Mesenchymal stem cell (in vitro differentiated cells and primary cell): ENCODE measurements around the gene ANXA3.

ENCODE experiments used
- DNase-seq: peaks from one replicate; pipeline ENCODE4 v3.0.0-alpha.2; 2013
- H2AFZ ChIP-seq: one replicate; pipeline ENCODE4 v1.6.1; 2013; ENCODE audit warnings: low read depth, mild to moderate bottlenecking, control low read depth, inconsistent platforms, low read length, moderate library complexity
- H2AK5ac ChIP-seq: 2 replicates; pipeline ENCODE4 v1.6.1; 2013; ENCODE audit warnings: low read length, moderate library complexity, mild to moderate bottlenecking, inconsistent platforms; ENCODE audit not compliant: severe bottlenecking
- H2BK120ac ChIP-seq: one replicate; pipeline ENCODE4 v1.6.1; 2013; ENCODE audit warnings: low read depth, mild to moderate bottlenecking, inconsistent platforms, low read length, moderate library complexity
- H2BK12ac ChIP-seq, 2 experiments: one replicate each; pipeline ENCODE4 v1.6.1; 2013; ENCODE audit warnings: inconsistent platforms in 2 of 2, low read length in 2 of 2, mild to moderate bottlenecking in 2 of 2, moderate library complexity in 2 of 2, control low read depth in 1 of 2
- H2BK15ac ChIP-seq: one replicate; pipeline ENCODE4 v1.6.1; 2013; ENCODE audit warnings: mild to moderate bottlenecking, low read depth, inconsistent platforms; ENCODE audit not compliant: poor library complexity, severe bottlenecking
- H2BK5ac ChIP-seq: 2 replicates; pipeline ENCODE4 v1.6.1; 2013; ENCODE audit warnings: low read depth, mild to moderate bottlenecking, low read length, control low read depth, inconsistent platforms; ENCODE audit not compliant: poor library complexity, severe bottlenecking
- H3K14ac ChIP-seq, 2 experiments: one replicate each; pipeline ENCODE4 v1.6.1; 2013; ENCODE audit warnings: inconsistent platforms in 2 of 2, low read length in 2 of 2, control low read depth in 1 of 2, mild to moderate bottlenecking in 1 of 2, moderate library complexity in 1 of 2
- H3K18ac ChIP-seq, 2 experiments: one replicate each; pipeline ENCODE4 v1.6.1; 2013; ENCODE audit warnings: inconsistent platforms in 2 of 2, low read length in 2 of 2, control low read depth in 1 of 2, low read depth in 1 of 2, mild to moderate bottlenecking in 1 of 2
- H3K23ac ChIP-seq, 2 experiments: one replicate each; pipeline ENCODE4 v1.6.1; 2013; ENCODE audit warnings: inconsistent platforms in 2 of 2, low read length in 2 of 2, mild to moderate bottlenecking in 2 of 2, moderate library complexity in 2 of 2, control low read depth in 1 of 2
- H3K27ac ChIP-seq: 2 replicates; pipeline ENCODE4 v1.5.1; 2013; ENCODE audit warnings: mild to moderate bottlenecking, moderate library complexity, low read length, control low read depth, inconsistent platforms; ENCODE audit not compliant: poor library complexity, severe bottlenecking
- H3K27me3 ChIP-seq, 2 experiments: 2 replicates each; pipeline versions ENCODE4 v1.6.1 to v1.7.0; 2013; ENCODE audit warnings: low read length in 2 of 2, mild to moderate bottlenecking in 2 of 2, moderate library complexity in 2 of 2, control low read depth in 1 of 2, inconsistent platforms in 1 of 2; ENCODE audit not compliant: control insufficient read depth in 1 of 2, insufficient read depth in 1 of 2
- H3K36me3 ChIP-seq, 2 experiments: 2 replicates each; pipeline versions ENCODE4 v1.6.1 to v1.7.0; 2013; ENCODE audit warnings: low read length in 2 of 2, control low read depth in 1 of 2, inconsistent platforms in 1 of 2, low read depth in 1 of 2, mild to moderate bottlenecking in 1 of 2; ENCODE audit not compliant: insufficient read depth in 2 of 2, control insufficient read depth in 1 of 2
- H3K4ac ChIP-seq, 2 experiments: one replicate each; pipeline ENCODE4 v1.6.1; 2013; ENCODE audit warnings: inconsistent platforms in 2 of 2, low read length in 2 of 2, mild to moderate bottlenecking in 2 of 2, moderate library complexity in 2 of 2, control low read depth in 1 of 2, low read depth in 1 of 2
- H3K4me1 ChIP-seq: 2 replicates; pipeline ENCODE4 v1.6.1; 2013; ENCODE audit warnings: low read depth, low read length, control low read depth; ENCODE audit not compliant: control insufficient read depth, insufficient read depth
- H3K4me2 ChIP-seq: 2 replicates; pipeline ENCODE4 v1.6.1; 2013; ENCODE audit warnings: low read length, mild to moderate bottlenecking, inconsistent platforms; ENCODE audit not compliant: poor library complexity, severe bottlenecking
- H3K4me3 ChIP-seq, 2 experiments: 2 replicates each; pipeline versions ENCODE4 v1.5.1 to v1.7.0; 2013; ENCODE audit warnings: low read length in 2 of 2, mild to moderate bottlenecking in 2 of 2, control low read depth in 1 of 2, low read depth in 1 of 2; ENCODE audit not compliant: insufficient read depth in 1 of 2
- H3K79me1 ChIP-seq: replicated peaks from 2 replicates; pipeline ENCODE4 v1.6.1; 2013; ENCODE audit warnings: mild to moderate bottlenecking, control low read depth, low read length, inconsistent platforms; ENCODE audit not compliant: poor library complexity, severe bottlenecking
- H3K9ac ChIP-seq: 2 replicates; pipeline ENCODE4 v1.7.0; 2013; ENCODE audit warnings: mild to moderate bottlenecking, low read length, moderate library complexity
- H3K9me3 ChIP-seq: 2 replicates; pipeline ENCODE4 v1.7.0; 2013; ENCODE audit warnings: mild to moderate bottlenecking, low read length; ENCODE audit not compliant: control insufficient read depth
- H4K8ac ChIP-seq: one replicate; pipeline ENCODE4 v1.6.1; 2013; ENCODE audit warnings: inconsistent platforms, mild to moderate bottlenecking, low read length, moderate library complexity
- H4K91ac ChIP-seq: one replicate; pipeline ENCODE4 v1.6.1; 2013; ENCODE audit warnings: mild to moderate bottlenecking, low read length, inconsistent platforms
- WGBS: methylation state at CpG from one replicate; pipeline ENCODE4 v1.1.7; 2013; ENCODE audit warnings: mixed read lengths; 5-methylcytosine and 5-hydroxymethylcytosine counted together

The ANXA3 gene

GRCh38 chr4:78609580-78609979, 58.0 kb downstream of the ANXA3 start:
- no peak for DNase-seq
- no peaks in the 10 kb centered on the region for H3K4me1 ChIP-seq
- H3K27me3 ChIP-seq, result no peaks in the 10 kb centered on the region
- H3K36me3 ChIP-seq, result peaks cover 0 to 6% of the 10 kb centered on the region in 2 experiments
- H2BK5ac ChIP-seq, result no peak overlapping the region
- H2AFZ ChIP-seq, result no peak overlapping the region
- H3K23ac ChIP-seq, result no peak overlapping the region
- H3K27ac ChIP-seq, result no peak overlapping the region
- H3K9me3 ChIP-seq, result no peaks in the 10 kb centered on the region
- no peak overlapping the region for H3K18ac ChIP-seq
- H3K14ac ChIP-seq, result no peak overlapping the region
- H3K4ac ChIP-seq, result no peak overlapping the region
- no peak overlapping the region for H3K4me3 ChIP-seq
- H2BK120ac ChIP-seq, result no peak overlapping the region
- no peak overlapping the region for H4K91ac ChIP-seq
- no peak overlapping the region for H4K8ac ChIP-seq
- H2AK5ac ChIP-seq, result no peak overlapping the region
- no CpG with 5 or more reads among the region's 4 CpGs for WGBS
- H3K4me2 ChIP-seq, result no peak overlapping the region
- H3K9ac ChIP-seq, result no peak overlapping the region
- no peak overlapping the region for H2BK12ac ChIP-seq
- H2BK15ac ChIP-seq, result no peak overlapping the region
- H3K79me1 ChIP-seq, result no peaks in the 10 kb centered on the region

- Histone ChIP-seq H3K9ac (no peak overlapping the region), H3K36me3 (peaks cover 0 to 6% of the 10 kb centered on the region in 2 experiments), H2BK15ac (no peak overlapping the region), H3K4me1 (no peaks in the 10 kb centered on the region), H2AFZ (no peak overlapping the region), H2AK5ac (peak overlapping the region; percentile 24), H2BK5ac (no peak overlapping the region), H3K9me3 (no peaks in the 10 kb centered on the region), H4K91ac (no peak overlapping the region), H3K14ac (no peak overlapping the region), H3K4me3 (no peak overlapping the region), H3K4ac (no peak overlapping the region), H3K27ac (no peak overlapping the region), H3K18ac (peak overlapping the region in 1 of 2 experiments; percentile 50), H4K8ac (no peak overlapping the region), H3K27me3 (no peaks in the 10 kb centered on the region), H3K79me1 (no peaks in the 10 kb centered on the region), H3K4me2 (no peak overlapping the region), H2BK120ac (no peak overlapping the region), H2BK12ac (no peak overlapping the region), H3K23ac (no peak overlapping the region)
- 93% methylated on average over 3 of the region's 3 CpGs for WGBS
- peak; percentile 38 for DNase-seq
Observed at GRCh38 chr4:78610546-78611214, 59.1 kb downstream of the ANXA3 start.

- Histone ChIP-seq H3K27me3 (no peaks in the 10 kb centered on the region), H3K18ac (no peak overlapping the region), H3K14ac (no peak overlapping the region), H3K4ac (no peak overlapping the region), H3K9ac (no peak overlapping the region), H2BK12ac (no peak overlapping the region), H3K23ac (no peak overlapping the region), H3K4me2 (no peak overlapping the region), H2BK15ac (no peak overlapping the region), H2AFZ (no peak overlapping the region), H3K4me1 (peaks cover 2% of the 10 kb centered on the region), H4K8ac (no peak overlapping the region), H3K79me1 (no peaks in the 10 kb centered on the region), H2BK5ac (no peak overlapping the region), H2BK120ac (no peak overlapping the region), H3K36me3 (peaks cover 0 to 3% of the 10 kb centered on the region in 2 experiments), H3K4me3 (no peak overlapping the region), H3K9me3 (no peaks in the 10 kb centered on the region), H4K91ac (no peak overlapping the region), H3K27ac (no peak overlapping the region), H2AK5ac (no peak overlapping the region)
- WGBS, result 50% methylated on average over 1 of the region's 2 CpGs
- no peak for DNase-seq
Observed at GRCh38 chr4:78611215-78611558, 59.6 kb downstream of the ANXA3 start.

- Histone ChIP-seq H3K4me2 (no peak overlapping the region), H3K4me3 (no peak overlapping the region)
Observed at GRCh38 chr4:78612398-78613178, 61.0 kb downstream of the ANXA3 start.

More at GRCh38 chr4:78612398-78613178, 61.0 kb downstream of the ANXA3 start:
- Histone ChIP-seq H2BK15ac (no peak overlapping the region), H2AFZ (no peak overlapping the region), H3K27ac (no peak overlapping the region), H3K18ac (no peak overlapping the region), H3K27me3 (no peaks in the 10 kb centered on the region), H3K79me1 (no peaks in the 10 kb centered on the region), H2AK5ac (no peak overlapping the region), H4K91ac (no peak overlapping the region), H4K8ac (no peak overlapping the region), H3K36me3 (no peaks in the 10 kb centered on the region), H3K23ac (no peak overlapping the region), H3K9me3 (no peaks in the 10 kb centered on the region), H2BK120ac (no peak overlapping the region), H3K4ac (no peak overlapping the region), H3K4me1 (peaks cover 2% of the 10 kb centered on the region), H2BK12ac (no peak overlapping the region), H3K14ac (no peak overlapping the region), H2BK5ac (no peak overlapping the region), H3K9ac (no peak overlapping the region)
- DNase-seq, result peak; percentile 56
- 100% methylated on average over 2 of the region's 3 CpGs for WGBS
